KOPT-K1 (cell line): Measurements from ENCODE around the gene THOP1.
"Not testable (repeated sequence)": the region's sequence is repeated elsewhere in the genome, so short reads cannot be mapped to it uniquely, and the experiment has no call there.

Experiments
- H3K27ac ChIP-seq: fragments of 200-600 bp; sonication (generic); 2 replicates; pipeline ENCODE4 v1.5.1; 2016; ENCODE audit warnings: antibody characterized with exemption, mild to moderate bottlenecking, low read depth, low read length; ENCODE audit not compliant: poor library complexity, severe bottlenecking
- H3K36me3 ChIP-seq: fragments of 200-600 bp; sonication (generic); 2 replicates; pipeline ENCODE4 v1.5.1; 2017; ENCODE audit warnings: antibody characterized with exemption, mild to moderate bottlenecking, low read length, moderate library complexity; ENCODE audit not compliant: insufficient read depth
- H3K9me3 ChIP-seq: fragments of 200-600 bp; sonication (generic); 2 replicates; pipeline ENCODE4 v1.5.1; 2017; ENCODE audit warnings: antibody characterized with exemption, low read length, mild to moderate bottlenecking; ENCODE audit not compliant: insufficient read depth, poor library complexity, severe bottlenecking

THOP1 gene

DNA sequence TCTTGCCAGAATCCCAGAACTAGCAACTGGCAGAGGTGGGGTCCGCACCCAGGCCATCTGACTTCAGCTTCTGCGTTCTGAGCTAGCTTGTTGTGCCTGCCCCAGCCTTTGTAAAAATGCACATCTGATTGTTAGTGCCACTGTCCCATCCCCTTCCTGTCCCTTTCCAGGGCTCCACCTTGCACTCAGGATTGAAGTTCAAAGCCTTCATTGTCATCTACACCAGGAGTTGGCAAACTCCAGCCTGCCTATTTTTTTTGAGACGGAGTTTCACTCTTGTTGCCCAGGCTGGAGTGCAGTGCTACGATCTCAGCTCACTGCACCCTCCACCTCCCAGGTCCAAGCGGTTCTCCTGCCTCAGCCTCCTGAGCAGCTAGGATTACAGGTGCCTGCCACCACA is 2.9 kb downstream of the THOP1 start:
- Histone ChIP-seq H3K36me3 (peaks cover 61% of the 10 kb centered on the region), H3K9me3 (no peaks in the 10 kb centered on the region), H3K27ac (no peak overlapping the region)

- peaks cover 80% of the 10 kb centered on the region for H3K36me3 ChIP-seq
Observed at GRCh38 chr19:2790194-2790556, 4.9 kb downstream of the THOP1 start.

DNA sequence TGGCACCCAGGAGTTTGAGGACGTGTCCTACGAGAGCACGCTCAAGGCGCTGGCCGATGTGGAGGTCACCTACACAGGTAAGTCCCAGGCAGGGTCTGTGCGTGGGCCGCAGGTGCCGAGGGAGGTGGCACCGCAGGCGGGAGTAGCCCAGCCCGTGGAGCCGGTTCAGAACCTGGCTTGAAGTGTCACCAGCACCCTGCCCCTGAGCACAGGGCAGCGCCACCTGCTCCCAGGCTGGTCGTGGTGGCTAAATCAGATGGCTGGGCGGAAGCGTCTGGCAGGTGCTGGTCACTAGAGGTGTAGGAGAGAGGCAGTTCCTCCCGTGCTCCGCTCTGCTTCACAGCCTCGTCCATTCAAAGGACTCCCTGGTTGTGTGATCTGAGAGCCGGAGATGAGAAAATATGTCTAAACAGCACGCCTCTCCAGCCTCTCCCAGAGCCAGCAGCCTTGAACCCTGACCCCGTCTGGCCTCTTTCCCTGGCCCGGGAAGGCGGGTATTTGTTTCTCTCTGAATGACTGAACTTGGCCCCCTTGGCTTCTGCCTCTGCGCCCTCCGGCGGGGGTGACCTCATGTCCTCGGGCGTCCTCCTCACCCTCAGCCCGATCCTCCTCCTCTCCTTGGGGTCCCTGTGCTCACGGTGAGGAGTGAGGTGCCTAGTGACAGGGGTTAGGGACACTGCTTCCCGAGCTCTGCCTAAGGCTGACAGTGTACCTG is 5.4 kb downstream of the THOP1 start:
- H3K9me3 ChIP-seq = no peaks in the 10 kb centered on the region
- H3K27ac ChIP-seq = no peak overlapping the region
- peaks cover 85% of the 10 kb centered on the region for H3K36me3 ChIP-seq

More at GRCh38 chr19:2790194-2790556, 4.9 kb downstream of the THOP1 start:
- H3K9me3 ChIP-seq = no peaks in the 10 kb centered on the region
- H3K27ac ChIP-seq = no peak overlapping the region

GRCh38 chr19:2791440-2791839 is 6.1 kb downstream of the THOP1 start:
- no peak overlapping the region for H3K27ac ChIP-seq
- peaks cover 93% of the 10 kb centered on the region for H3K36me3 ChIP-seq
- no peaks in the 10 kb centered on the region for H3K9me3 ChIP-seq

- peaks cover 97% of the 10 kb centered on the region for H3K36me3 ChIP-seq
- H3K9me3 ChIP-seq = no peaks in the 10 kb centered on the region
- H3K27ac ChIP-seq = no peak overlapping the region
Observed at GRCh38 chr19:2791876-2792275, 6.6 kb downstream of the THOP1 start.

DNA sequence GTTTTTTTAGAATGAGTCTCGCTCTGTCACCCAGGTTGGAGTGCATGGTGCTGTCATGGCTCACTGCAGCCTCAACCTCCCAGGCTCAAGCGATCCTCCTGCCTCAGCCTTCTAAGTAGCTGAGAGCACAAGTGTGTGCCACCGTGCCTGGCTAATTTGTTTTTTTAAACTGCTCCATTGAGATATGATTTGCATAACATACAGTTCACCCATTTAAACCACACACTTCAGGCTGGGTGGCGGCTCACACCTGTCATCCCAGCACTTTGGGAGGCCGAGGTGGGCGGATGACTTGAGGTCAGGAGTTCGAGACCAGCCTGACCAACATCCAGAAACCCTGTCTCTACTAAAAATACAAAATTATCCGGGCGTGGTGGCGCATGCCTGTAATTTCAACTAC is 7.4 kb downstream of the THOP1 start:
- H3K9me3 ChIP-seq, H3K27ac ChIP-seq: not testable (repeated sequence)
- peaks cover 97% of the 10 kb centered on the region for H3K36me3 ChIP-seq

GRCh38 chr19:2793126-2793525 is 7.8 kb downstream of the THOP1 start:
- H3K36me3 ChIP-seq = peaks cover 95% of the 10 kb centered on the region

DNA sequence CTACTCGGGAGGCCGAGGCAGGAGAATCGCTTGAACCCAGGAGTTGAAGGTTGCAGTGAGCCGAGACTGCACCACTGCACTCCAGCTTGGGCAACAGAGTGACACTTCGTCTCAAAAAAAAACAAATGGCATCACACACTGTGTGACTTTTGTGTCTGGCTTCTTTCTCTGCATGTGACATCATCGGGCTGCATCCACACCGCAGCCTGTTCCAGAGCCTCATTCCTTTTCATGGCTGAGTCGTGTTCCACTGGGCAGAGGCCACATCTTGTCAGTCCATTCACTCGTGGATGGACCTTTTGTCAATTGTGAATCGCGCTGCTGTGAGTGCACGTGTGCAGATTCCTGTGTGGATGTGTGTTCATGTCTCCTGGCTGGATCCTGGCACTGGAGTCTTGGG is 8.3 kb downstream of the THOP1 start:
- no peaks in the 10 kb centered on the region for H3K9me3 ChIP-seq
- H3K36me3 ChIP-seq = peaks cover 95% of the 10 kb centered on the region
- H3K27ac ChIP-seq = no peak overlapping the region

More at GRCh38 chr19:2793126-2793525, 7.8 kb downstream of the THOP1 start:
- H3K27ac ChIP-seq = no peak overlapping the region
- H3K9me3 ChIP-seq = no peaks in the 10 kb centered on the region

DNA sequence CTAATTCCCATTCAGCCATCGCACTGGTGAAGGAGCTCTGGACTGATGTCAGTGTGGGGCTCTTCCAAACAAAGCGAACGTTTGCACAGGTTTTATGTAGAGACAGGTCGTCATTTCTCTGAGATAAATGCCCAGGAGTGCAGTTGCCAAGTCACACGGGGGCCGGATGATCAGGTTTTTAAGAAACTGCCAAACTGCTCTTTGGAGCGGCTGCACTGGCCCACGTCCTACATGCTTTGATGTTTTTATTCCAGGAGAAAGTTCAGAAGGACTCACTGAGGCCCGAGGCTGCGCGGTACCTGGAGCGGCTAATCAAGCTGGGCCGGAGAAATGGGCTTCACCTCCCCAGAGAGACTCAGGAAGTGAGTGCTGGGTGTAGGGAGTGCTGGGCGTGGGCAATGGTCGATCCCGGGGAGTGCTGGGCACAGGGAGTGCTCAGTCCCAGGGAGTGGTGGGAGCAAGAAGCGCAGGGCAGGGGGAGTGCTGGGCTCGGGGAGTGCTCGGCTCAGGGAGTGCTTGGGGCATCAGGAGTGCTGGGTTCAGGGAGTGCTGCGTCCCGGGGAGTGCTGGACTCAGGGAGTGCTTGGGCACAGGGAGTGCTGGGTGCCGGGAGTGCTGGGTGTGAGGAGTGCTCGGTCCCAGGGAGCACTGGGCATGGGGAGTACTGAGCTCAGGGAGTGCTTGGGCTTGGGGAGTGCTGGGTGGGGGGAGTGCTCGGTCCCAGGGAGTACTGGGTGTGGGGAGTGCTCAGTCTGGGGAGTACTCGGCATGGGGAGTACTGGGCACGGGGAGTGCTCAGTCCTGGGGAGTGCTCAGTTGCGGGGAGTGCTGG is 10.7 kb downstream of the THOP1 start:
- Histone ChIP-seq H3K36me3 (peaks cover 96% of the 10 kb centered on the region), H3K27ac (no peak overlapping the region), H3K9me3 (no peaks in the 10 kb centered on the region)

DNA sequence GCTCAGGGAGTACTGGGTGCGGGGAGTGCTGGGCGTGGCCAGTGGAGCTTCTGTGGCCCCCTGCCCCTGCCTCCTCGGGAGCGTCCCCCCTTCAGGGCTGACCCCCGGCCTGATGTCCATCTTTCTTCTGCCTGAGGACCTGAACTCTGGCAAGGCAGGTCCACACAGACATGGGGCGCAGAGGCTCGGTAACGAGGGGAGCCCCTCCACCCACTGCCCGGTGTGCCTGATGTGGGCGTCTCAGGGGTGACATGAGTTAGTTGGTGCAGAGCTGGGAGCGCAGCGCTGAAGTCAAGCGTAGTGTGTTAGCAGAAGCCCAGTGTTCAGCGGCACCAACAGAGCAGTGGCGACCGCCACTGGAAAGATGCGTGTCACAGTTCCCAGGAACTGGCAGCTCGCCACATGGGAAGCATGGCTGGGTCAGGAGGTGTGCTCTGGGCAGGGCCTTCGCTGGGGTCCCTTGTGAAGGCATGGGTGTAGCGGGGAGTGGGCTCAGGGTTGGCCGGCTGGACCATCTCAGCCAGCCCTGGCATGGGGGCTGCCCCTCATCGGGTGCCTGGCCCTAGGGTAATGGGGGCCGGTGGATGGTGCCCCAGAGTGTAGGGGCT is 11.5 kb downstream of the THOP1 start:
- peaks cover 96% of the 10 kb centered on the region for H3K36me3 ChIP-seq

DNA sequence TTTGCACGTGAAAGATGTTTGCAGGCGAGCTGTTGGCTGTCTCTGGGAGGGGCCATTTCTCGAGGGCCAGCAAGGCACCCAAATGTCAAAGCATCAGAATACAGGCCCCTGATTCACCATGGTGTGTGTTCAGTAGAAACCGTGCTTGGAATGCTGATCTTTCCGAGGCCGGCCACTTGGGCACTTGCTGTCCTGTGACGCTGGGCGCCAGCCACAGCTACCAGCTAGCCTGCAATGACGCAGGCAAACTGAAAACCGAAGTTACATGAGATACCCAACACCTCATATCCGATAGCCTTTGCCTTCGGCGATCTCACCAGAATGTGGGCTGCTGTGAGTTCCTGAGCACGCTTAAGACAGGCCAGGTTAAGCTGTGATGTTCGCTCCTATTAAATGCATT is 12.0 kb downstream of the THOP1 start:
- Histone ChIP-seq H3K36me3 (peaks cover 96% of the 10 kb centered on the region), H3K27ac (no peak overlapping the region), H3K9me3 (no peaks in the 10 kb centered on the region)

More for the DNA sequence above, 11.5 kb downstream of the THOP1 start:
- H3K9me3 ChIP-seq = no peaks in the 10 kb centered on the region
- no peak overlapping the region for H3K27ac ChIP-seq

GRCh38 chr19:2798158-2798685 is 12.9 kb downstream of the THOP1 start:
- Histone ChIP-seq H3K9me3 (no peaks in the 10 kb centered on the region), H3K36me3 (peaks cover 98% of the 10 kb centered on the region), H3K27ac (no peak overlapping the region)

GRCh38 chr19:2798733-2799132 is 13.4 kb downstream of the THOP1 start:
- peaks cover 98% of the 10 kb centered on the region for H3K36me3 ChIP-seq

DNA sequence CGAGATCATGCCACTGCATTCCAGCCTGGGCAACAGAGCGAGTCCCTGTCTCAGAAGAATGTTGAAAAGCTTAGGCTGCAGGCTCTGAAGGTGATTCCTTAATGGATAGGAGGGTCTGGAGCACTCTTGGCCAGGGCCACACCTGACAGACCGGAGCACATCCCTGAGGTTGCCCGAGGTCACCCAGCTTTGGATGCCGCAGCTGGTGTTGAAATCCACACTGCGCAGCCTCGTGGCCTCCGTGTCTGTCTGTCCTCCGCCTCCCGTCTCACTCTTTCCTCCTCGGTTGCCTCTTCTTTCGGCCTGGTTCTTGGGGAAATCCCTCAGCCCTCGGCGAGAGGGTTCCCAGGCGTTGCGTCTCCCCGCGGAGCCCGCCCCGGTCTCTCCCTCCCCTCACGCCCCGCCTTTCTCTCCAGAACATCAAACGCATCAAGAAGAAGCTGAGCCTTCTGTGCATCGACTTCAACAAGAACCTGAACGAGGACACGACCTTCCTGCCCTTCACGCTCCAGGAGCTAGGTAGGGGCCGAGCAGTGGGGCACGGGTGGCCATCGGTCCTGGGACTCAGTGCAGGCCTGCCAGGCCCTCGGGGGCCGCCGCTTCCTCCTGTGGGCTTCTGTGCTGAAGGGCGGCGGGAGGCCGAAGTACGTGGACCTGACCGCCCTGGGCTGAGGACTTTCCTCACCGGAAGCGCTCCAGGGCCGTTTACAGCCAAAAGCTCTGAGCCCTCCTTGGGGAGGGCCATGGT is 14.1 kb downstream of the THOP1 start:
- Histone ChIP-seq H3K27ac (no peak overlapping the region), H3K9me3 (no peaks in the 10 kb centered on the region)

More at GRCh38 chr19:2798733-2799132, 13.4 kb downstream of the THOP1 start:
- Histone ChIP-seq H3K27ac (no peak overlapping the region), H3K9me3 (no peaks in the 10 kb centered on the region)

More for the DNA sequence above, 14.1 kb downstream of the THOP1 start:
- peaks cover 98% of the 10 kb centered on the region for H3K36me3 ChIP-seq
